Heart right ventricle (tissue), 16 donors: ENCODE results near the gene SLC25A20. TPM values are rescaled to one million over a fixed set of nuclear protein-coding genes. Genes with fewer than 3 reads are reported as not detected.

Experiments
- ATAC-seq, 8 donors: fragments of 200-7000 bp; cut with Tn5 transposase; one replicate each; pipeline ENCODE4 v1.9.1; 2020; ENCODE audit warnings: mild to moderate bottlenecking in 8 of 8, moderate library complexity in 8 of 8, moderate number of reproducible peaks in 1 of 8
- DNase-seq, 2 donors: peaks; one replicate each; pipeline ENCODE4 v3.0.0-alpha.2; 2020
- H3K27ac ChIP-seq, 10 donors: fragments of 200-600 bp; sonication (generic) in 2 of 10; one replicate each; pipeline versions ENCODE4 v1.5.0 to v1.8.0; 2020 to 2022; ENCODE audit warnings: mild to moderate bottlenecking in 3 of 10
- H3K27me3 ChIP-seq, 7 donors: fragments of 200-600 bp; one replicate each; pipeline ENCODE4 v1.8.0; 2021 to 2022; ENCODE audit warnings: mild to moderate bottlenecking in 2 of 7
- H3K36me3 ChIP-seq, 9 donors: fragments of 200-600 bp; sonication (generic) in 1 of 9; one replicate each; pipeline versions ENCODE4 v1.5.0 to v1.8.0; 2020 to 2022; ENCODE audit warnings: mild to moderate bottlenecking in 2 of 9
- H3K4me1 ChIP-seq, 9 donors: fragments of 200-600 bp; sonication (generic) in 1 of 9; one replicate each; pipeline versions ENCODE4 v1.5.0 to v1.8.0; 2020 to 2022; ENCODE audit warnings: mild to moderate bottlenecking in 4 of 9
- H3K4me3 ChIP-seq, 10 donors: fragments of 200-600 bp; sonication (generic) in 2 of 10; one replicate each; pipeline versions ENCODE4 v1.5.0 to v1.8.0; 2020 to 2022; ENCODE audit warnings: mild to moderate bottlenecking in 7 of 10, moderate library complexity in 2 of 10
- H3K9me3 ChIP-seq, 11 donors: fragments of 200-600 bp in 10 of 11; sonication (generic) in 2 of 11; one replicate each; pipeline versions ENCODE4 v1.5.0 to v1.8.0; 2013 to 2022; ENCODE audit warnings: mild to moderate bottlenecking in 2 of 11, control low read depth in 1 of 11, moderate library complexity in 1 of 11
- CTCF ChIP-seq, 9 donors: fragments of 200-600 bp; sonication (generic) in 2 of 9; IDR thresholded peaks; one replicate each; pipeline versions ENCODE4 v1.5.0 to v1.8.0; 2021 to 2022; ENCODE audit warnings: antibody characterized with exemption in 9 of 9, mild to moderate bottlenecking in 5 of 9, moderate library complexity in 1 of 9
- WGBS, 2 donors: extraction: QIAGEN DNeasy Blood & Tissue Kit; methylation state at CpG; one replicate each; pipeline ENCODE4 v1.1.7; 2013; ENCODE audit warnings: inconsistent platforms in 1 of 2; 5-methylcytosine and 5-hydroxymethylcytosine counted together
- intact Hi-C, 10 donors: fragments of 100-400 bp; cut with DNase I; formaldehyde crosslinking; loops; one replicate each; pipeline versions ENCODE4 v1.11.1 to v1.14.2; 2022
- polyA plus RNA-seq, 2 donors: library from polyadenylated mRNA; stranded (reverse); fragments of 200-250 nt; gene quantifications; one replicate each; pipeline ENCODE4 v1.2.3, GENCODE V29; 2013
- total RNA-seq, 10 donors: library from RNA; stranded (reverse); fragmentation: NEBNext Ultra II Directional in 3 of 10; extraction: Animal tissue kit (Norgen Biotek cat#: 25700) in 3 of 10; gene quantifications; one replicate each; pipeline versions ENCODE4 v1.2.1 to v1.2.4, GENCODE V29; 2021 to 2023
- donor health status: Arrhythmogenic right ventricular cardiomyopathy.
- donor health status: ischemic (EF 13 %, LVEDD 7.1; RV severe dilation, severe dysfunction).
- donor health status: healthy with polysubstance abuse.
- donor health status: DM: no; HTN: yes; CAD: no.
- donor health status: DM: no; HTN: no; CAD: no.
- donor health status: ischemic (EF 25% LVEDD 6.9; RV normal size, moderate dysfunction).
- donor health status: ischemic (EF 25% LVEDD 5.7; RV mildly dilated, moderate dysfunction).
- donor health status: healthy.
- donor health status: DM: yes; HTN: yes; CAD: no.
- donor health status: Ischemic cardiomyopathy.
- donor health status: ischemic (EF 35%, LVEDD 5.7; RV mildly dilated, moderate dysfunction).
- donor health status: nonischemic (EF 11% LVEDD 7.7; RV severe dilation, severe dysfunction).
- donor health status: DM: yes; HTN: yes; CAD: no.
- donor health status: PGD.
- donor health status: ischemic (EF 29% LVEDD 5.4; RV normal size, mild dysfunction).
- donor health status: nonischemic (EF 23%, LVEDD 6.1; RV moderate dilation, normal function).

SLC25A20 gene
- total and polyA plus RNA-seq, 12 donors = 36.7 to 129 (median 70.8) TPM

GRCh38 chr3:48897460-48898376 lies 964 bp downstream of the SLC25A20 start:
- WGBS, 2 donors = 39 to 47% methylated on average over 17 of the region's 17 CpGs
- H3K9me3 ChIP-seq = no peaks in the 10 kb centered on the region
- H3K27ac ChIP-seq = peak overlapping the region; percentile 19 to 95 (median 90)
- no peak for TF ChIP-seq CTCF (IDR thresholded peaks at IDR 0.05)
- H3K4me3 ChIP-seq = peak overlapping the region; percentile 43 to 96 (median 82)
- no peaks in the 10 kb centered on the region for H3K36me3 ChIP-seq
- no peaks in the 10 kb centered on the region for H3K27me3 ChIP-seq
- DNase-seq (no peak), ATAC-seq (peak in 6 of 8 donors; percentile 2 to 40 (median 6))
- peaks cover 5 to 24% (median 19%) of the 10 kb centered on the region in 9 donors for H3K4me1 ChIP-seq
- intact Hi-C loops = loop anchor here in 3 of 10 donors (2.0 to 5.0 kb wide), 2 partner anchors 21 to 160 kb away; partner anchors contain the start of gene ARIH2 (in 2 of the 3)

- H3K27me3 ChIP-seq = no peaks in the 10 kb centered on the region
- H3K4me1 ChIP-seq = peaks cover 5 to 24% (median 19%) of the 10 kb centered on the region in 9 donors
- peaks cover 0 to 4% (median 0%) of the 10 kb centered on the region in 9 donors for H3K36me3 ChIP-seq
- H3K4me3 ChIP-seq = no peak overlapping the region
- intact Hi-C loops = loop anchor here in 1 of 10 donors (5.0 kb wide), 1 partner anchor 160 kb away; no protein-coding TSS in a partner anchor
- WGBS, 2 donors = 82 to 88% methylated on average over 2 of the region's 2 CpGs
- H3K27ac ChIP-seq = peak overlapping the region in 9 of 10 donors; percentile 86 to 95 (median 90)
- DNase-seq (no peak), ATAC-seq (no peak)
- H3K9me3 ChIP-seq = no peaks in the 10 kb centered on the region
- TF ChIP-seq CTCF (IDR thresholded peaks at IDR 0.05) = no peak
These were observed 1.7 kb downstream of the SLC25A20 start for GRCh38 chr3:48896936-48897335.

GRCh38 chr3:48894516-48894915 lies 4.2 kb downstream of the SLC25A20 start:
- no peak for DNase-seq
- intact Hi-C loops = no loop called here
- 97% methylated on average over 6 of the region's 6 CpGs for WGBS, 2 donors
- Histone ChIP-seq H3K9me3 (no peaks in the 10 kb centered on the region), H3K27me3 (no peaks in the 10 kb centered on the region), H3K4me3 (no peak overlapping the region), H3K4me1 (peaks cover 5 to 24% (median 19%) of the 10 kb centered on the region in 9 donors), H3K27ac (no peak overlapping the region), H3K36me3 (peaks cover 0 to 23% (median 2%) of the 10 kb centered on the region in 9 donors)
- TF ChIP-seq CTCF (IDR thresholded peaks at IDR 0.05) = no peak
- ATAC-seq = no peak

GRCh38 chr3:48891606-48892005 lies 7.1 kb downstream of the SLC25A20 start:
- DNase-seq = no peak

More at GRCh38 chr3:48891606-48892005, 7.1 kb downstream of the SLC25A20 start:
- 95 to 97% methylated on average over 8 of the region's 8 CpGs for WGBS, 2 donors
- peaks cover 0 to 44% (median 2%) of the 10 kb centered on the region in 9 donors for H3K36me3 ChIP-seq
- TF ChIP-seq CTCF (IDR thresholded peaks at IDR 0.05) = no peak
- peaks cover 0 to 7% (median under 1%) of the 10 kb centered on the region in 9 donors for H3K4me1 ChIP-seq
- no peak overlapping the region for H3K4me3 ChIP-seq
- no peak overlapping the region for H3K27ac ChIP-seq
- ATAC-seq = no peak
- H3K27me3 ChIP-seq = no peaks in the 10 kb centered on the region
- no peaks in the 10 kb centered on the region for H3K9me3 ChIP-seq
- intact Hi-C loops = no loop called here
